ENCODE data around the gene AGK. TPM values are rescaled to one million over a fixed set of nuclear protein-coding genes. Genes with fewer than 3 reads are reported as not detected.

AGK gene
- total RNA-seq, 1 experiment from 2014 or later: 41.9 TPM

DNA sequence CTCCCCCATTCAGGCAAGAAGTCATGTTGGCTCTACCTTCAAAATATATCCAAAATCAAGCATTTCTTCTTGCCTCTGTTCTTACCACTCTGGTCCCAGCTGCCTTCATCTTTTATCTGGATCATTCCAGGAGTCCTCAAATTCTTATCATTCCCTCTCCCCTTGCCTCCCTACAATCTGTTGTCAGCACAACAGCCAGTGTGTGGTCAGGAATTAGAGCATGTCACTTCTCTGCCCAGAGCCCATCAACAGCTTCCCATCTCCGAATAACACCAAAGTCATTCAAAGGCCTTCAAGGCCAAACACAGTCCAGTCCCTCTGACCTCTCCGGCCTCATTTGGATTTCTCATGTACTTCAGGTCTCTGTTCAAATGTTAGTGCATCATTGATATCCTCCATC is 80.3 kb downstream of the AGK start:
- H3K27ac ChIP-seq (ENCODE audit: low read depth, low read length, poor library complexity, severe bottlenecking): no peak overlapping the region
- no TSS peak for BruUV-seq (replicated peaks)
- H3K27me3 ChIP-seq (replicated peaks; ENCODE audit: insufficient read depth, low read depth, low read length, poor library complexity): no peaks in the 10 kb centered on the region
- H3K4me1 ChIP-seq (ENCODE audit: insufficient read depth, low read length, poor library complexity, severe bottlenecking): no peaks in the 10 kb centered on the region
- H3K9me3 ChIP-seq (ENCODE audit: low read depth, low read length, poor library complexity, severe bottlenecking): no peaks in the 10 kb centered on the region
- ChIA-PET POLR2A (ENCODE audit: low non-redundant PET) (no interaction called here), CTCF (no interaction called here)
- no peak for DNase-seq (ENCODE audit: low spot score)
- intact Hi-C loops (cut with micrococcal nuclease; ENCODE audit: unreplicated experiment): no loop called here
- no peak overlapping the region for H3K4me3 ChIP-seq (ENCODE audit: low read depth, low read length, poor library complexity, severe bottlenecking)
- TF ChIP-seq EZH2 (IDR thresholded peaks at IDR 0.05; ENCODE audit: borderline replicate concordance, low read depth, low read length, poor library complexity, severe bottlenecking): no peak
- TF ChIP-seq, protein P1, sequence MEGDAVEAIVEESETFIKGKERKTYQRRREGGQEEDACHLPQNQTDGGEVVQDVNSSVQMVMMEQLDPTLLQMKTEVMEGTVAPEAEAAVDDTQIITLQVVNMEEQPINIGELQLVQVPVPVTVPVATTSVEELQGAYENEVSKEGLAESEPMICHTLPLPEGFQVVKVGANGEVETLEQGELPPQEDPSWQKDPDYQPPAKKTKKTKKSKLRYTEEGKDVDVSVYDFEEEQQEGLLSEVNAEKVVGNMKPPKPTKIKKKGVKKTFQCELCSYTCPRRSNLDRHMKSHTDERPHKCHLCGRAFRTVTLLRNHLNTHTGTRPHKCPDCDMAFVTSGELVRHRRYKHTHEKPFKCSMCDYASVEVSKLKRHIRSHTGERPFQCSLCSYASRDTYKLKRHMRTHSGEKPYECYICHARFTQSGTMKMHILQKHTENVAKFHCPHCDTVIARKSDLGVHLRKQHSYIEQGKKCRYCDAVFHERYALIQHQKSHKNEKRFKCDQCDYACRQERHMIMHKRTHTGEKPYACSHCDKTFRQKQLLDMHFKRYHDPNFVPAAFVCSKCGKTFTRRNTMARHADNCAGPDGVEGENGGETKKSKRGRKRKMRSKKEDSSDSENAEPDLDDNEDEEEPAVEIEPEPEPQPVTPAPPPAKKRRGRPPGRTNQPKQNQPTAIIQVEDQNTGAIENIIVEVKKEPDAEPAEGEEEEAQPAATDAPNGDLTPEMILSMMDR (conservative IDR thresholded peaks at IDR 0.05; ENCODE audit: low read depth, low read length): no peak
- H3K36me3 ChIP-seq (ENCODE audit: insufficient read depth, low read length, poor library complexity, severe bottlenecking): no peaks in the 10 kb centered on the region

- H3K27me3 ChIP-seq (replicated peaks; ENCODE audit: insufficient read depth, low read depth, low read length, poor library complexity): no peaks in the 10 kb centered on the region
- CTCF ChIA-PET: no interaction called here
- BruUV-seq (replicated peaks): no TSS peak
- no peaks in the 10 kb centered on the region for H3K36me3 ChIP-seq (ENCODE audit: insufficient read depth, low read length, poor library complexity, severe bottlenecking)
- POLR2A ChIA-PET (ENCODE audit: low non-redundant PET): no interaction called here
- H3K4me3 ChIP-seq (ENCODE audit: low read depth, low read length, poor library complexity, severe bottlenecking): no peak overlapping the region
- DNase-seq (ENCODE audit: low spot score): no peak
- H3K27ac ChIP-seq (ENCODE audit: low read depth, low read length, poor library complexity, severe bottlenecking): no peak overlapping the region
- intact Hi-C loops (cut with micrococcal nuclease; ENCODE audit: unreplicated experiment): no loop called here
- TF ChIP-seq, protein P1 (conservative IDR thresholded peaks at IDR 0.05; ENCODE audit: low read depth, low read length): no peak
- no peak for TF ChIP-seq EZH2 (IDR thresholded peaks at IDR 0.05; ENCODE audit: borderline replicate concordance, low read depth, low read length, poor library complexity, severe bottlenecking)
- H3K9me3 ChIP-seq (ENCODE audit: low read depth, low read length, poor library complexity, severe bottlenecking): no peaks in the 10 kb centered on the region
- H3K4me1 ChIP-seq (ENCODE audit: insufficient read depth, low read length, poor library complexity, severe bottlenecking): no peaks in the 10 kb centered on the region
Measured at GRCh38 chr7:141634065-141634464, 82.9 kb downstream of the AGK start.

- no TSS peak for BruUV-seq (replicated peaks)
- H3K27ac ChIP-seq (ENCODE audit: low read depth, low read length, poor library complexity, severe bottlenecking): no peak overlapping the region
- POLR2A ChIA-PET (ENCODE audit: low non-redundant PET): no interaction called here
- no peaks in the 10 kb centered on the region for H3K36me3 ChIP-seq (ENCODE audit: insufficient read depth, low read length, poor library complexity, severe bottlenecking)
- H3K27me3 ChIP-seq (replicated peaks; ENCODE audit: insufficient read depth, low read depth, low read length, poor library complexity): no peaks in the 10 kb centered on the region
- H3K9me3 ChIP-seq (ENCODE audit: low read depth, low read length, poor library complexity, severe bottlenecking): no peaks in the 10 kb centered on the region
- CTCF ChIA-PET: no interaction called here
- no peak overlapping the region for H3K4me3 ChIP-seq (ENCODE audit: low read depth, low read length, poor library complexity, severe bottlenecking)
- no peaks in the 10 kb centered on the region for H3K4me1 ChIP-seq (ENCODE audit: insufficient read depth, low read length, poor library complexity, severe bottlenecking)
- intact Hi-C loops (cut with micrococcal nuclease; ENCODE audit: unreplicated experiment): no loop called here
- no peak for TF ChIP-seq EZH2 (IDR thresholded peaks at IDR 0.05; ENCODE audit: borderline replicate concordance, low read depth, low read length, poor library complexity, severe bottlenecking)
- TF ChIP-seq, protein P1 (conservative IDR thresholded peaks at IDR 0.05; ENCODE audit: low read depth, low read length): no peak
- DNase-seq (ENCODE audit: low spot score): no peak
Measured at GRCh38 chr7:141636053-141636452, 84.8 kb downstream of the AGK start.

Data from A673 (cell line).